GM21381 (cell line): ENCODE data around the gene TXNDC17.
"Not testable (repeated sequence)": the region's sequence is repeated elsewhere in the genome, so short reads cannot be mapped to it uniquely, and the experiment has no call there.

ENCODE experiments used
- ATAC-seq: cut with Tn5 transposase; IDR thresholded peaks from one replicate; pipeline ENCODE4 v1.9.1; 2021; ENCODE audit warnings: mild to moderate bottlenecking, moderate library complexity; ENCODE audit not compliant: unreplicated experiment

The TXNDC17 gene

GRCh38 chr17:6636616-6637457 is 4.0 kb upstream of the TXNDC17 start:
- no peak for ATAC-seq

- no peak for ATAC-seq
These were observed 3.4 kb upstream of the TXNDC17 start for GRCh38 chr17:6637458-6637840.

GRCh38 chr17:6638046-6638908 is 2.6 kb upstream of the TXNDC17 start:
- no peak for ATAC-seq

- no peak for ATAC-seq
These were observed 1.8 kb upstream of the TXNDC17 start for GRCh38 chr17:6639014-6639585.

- ATAC-seq = no peak
These were observed 999 bp upstream of the TXNDC17 start for GRCh38 chr17:6639586-6640535.

- no peak for ATAC-seq
These were observed 495 bp downstream of the TXNDC17 start for GRCh38 chr17:6641247-6641863.

GRCh38 chr17:6642592-6642991 is 1.7 kb downstream of the TXNDC17 start:
- no peak for ATAC-seq

GRCh38 chr17:6643451-6644125 is 2.7 kb downstream of the TXNDC17 start:
- no peak for ATAC-seq

GRCh38 chr17:6648181-6648580 is 7.3 kb downstream of the TXNDC17 start:
- no peak for ATAC-seq

- peak; percentile 87 for ATAC-seq
These were observed 10.6 kb downstream of the TXNDC17 start, which contains the start of the genes C17orf100 and MED31 for GRCh38 chr17:6651354-6651918. C17orf100 (plus strand) TSS chr17:6651762; CDS start chr17:6651914, 152 bp downstream. MED31 (minus strand) TSS chr17:6651605; CDS start chr17:6651528, 77 bp downstream.

- peak; percentile 20 for ATAC-seq
These were observed 11.1 kb downstream of the TXNDC17 start for GRCh38 chr17:6651919-6652452.

- ATAC-seq = no peak
These were observed 14.2 kb downstream of the TXNDC17 start for GRCh38 chr17:6654841-6655731.

- not testable (repeated sequence) for ATAC-seq
These were observed 15.0 kb downstream of the TXNDC17 start for GRCh38 chr17:6655732-6656361.

- ATAC-seq = not testable (repeated sequence)
These were observed 16.2 kb downstream of the TXNDC17 start for GRCh38 chr17:6656797-6657632.

GRCh38 chr17:6657633-6658287 is 16.9 kb downstream of the TXNDC17 start:
- ATAC-seq = no peak

GRCh38 chr17:6658411-6658810 is 17.6 kb downstream of the TXNDC17 start:
- ATAC-seq = not testable (repeated sequence)
